Trophoblast cell (in vitro differentiated cells and primary cell): ENCODE measurements around the gene DYNC2H1.
A peak's percentile ranks its signal among the peaks of the same experiment; 100 is the strongest.

Source experiments
- DNase-seq, 2 donors: peaks; one replicate each; pipeline ENCODE4 v3.0.0-alpha.2; 2016
- H2AFZ ChIP-seq: 2 replicates; pipeline ENCODE4 v1.6.1; 2013; ENCODE audit warnings: low read length, moderate library complexity, mild to moderate bottlenecking; ENCODE audit not compliant: insufficient read depth, poor library complexity
- H2AK5ac ChIP-seq: 2 replicates; pipeline ENCODE4 v1.6.1; 2013; ENCODE audit warnings: mild to moderate bottlenecking, low read length
- H2BK120ac ChIP-seq: 2 replicates; pipeline ENCODE4 v1.6.1; 2013; ENCODE audit warnings: low read length, mild to moderate bottlenecking, moderate library complexity; ENCODE audit not compliant: insufficient read depth, poor library complexity
- H2BK12ac ChIP-seq: 2 replicates; pipeline ENCODE4 v1.6.1; 2013; ENCODE audit warnings: mild to moderate bottlenecking, low read length, moderate library complexity
- H2BK5ac ChIP-seq: 2 replicates; pipeline ENCODE4 v1.6.1; 2013; ENCODE audit warnings: low read length, low read depth, moderate library complexity, mild to moderate bottlenecking; ENCODE audit not compliant: poor library complexity
- H3K14ac ChIP-seq: 2 replicates; pipeline ENCODE4 v1.6.1; 2013; ENCODE audit warnings: mild to moderate bottlenecking, low read length
- H3K18ac ChIP-seq: 2 replicates; pipeline ENCODE4 v1.6.1; 2013; ENCODE audit warnings: mild to moderate bottlenecking, low read length
- H3K23ac ChIP-seq: 2 replicates; pipeline ENCODE4 v1.6.1; 2013; ENCODE audit warnings: low read length
- H3K27ac ChIP-seq: 2 replicates; pipeline ENCODE4 v1.5.1; 2013; ENCODE audit warnings: low read depth, mild to moderate bottlenecking, inconsistent platforms, low read length, moderate library complexity
- H3K27me3 ChIP-seq: 2 replicates; pipeline ENCODE4 v1.6.1; 2013; ENCODE audit warnings: inconsistent platforms, mild to moderate bottlenecking, low read length, moderate library complexity; ENCODE audit not compliant: insufficient read depth
- H3K36me3 ChIP-seq, 2 experiments: 1 replicate in 1 of 2; 2 replicates in 1 of 2; pipeline ENCODE4 v1.6.1; 2013; ENCODE audit warnings: low read length in 2 of 2, mild to moderate bottlenecking in 2 of 2, moderate library complexity in 1 of 2; ENCODE audit not compliant: insufficient read depth in 2 of 2, control insufficient read depth in 1 of 2
- H3K4ac ChIP-seq: 2 replicates; pipeline ENCODE4 v1.6.1; 2013; ENCODE audit warnings: low read depth, mild to moderate bottlenecking, low read length, moderate library complexity
- H3K4me1 ChIP-seq, 2 experiments: 1 replicate in 1 of 2; 2 replicates in 1 of 2; pipeline ENCODE4 v1.6.1; 2013; ENCODE audit warnings: low read length in 2 of 2, mild to moderate bottlenecking in 2 of 2, moderate library complexity in 1 of 2; ENCODE audit not compliant: insufficient read depth in 2 of 2, control insufficient read depth in 1 of 2
- H3K4me2 ChIP-seq: 2 replicates; pipeline ENCODE4 v1.6.1; 2013; ENCODE audit warnings: inconsistent platforms, mild to moderate bottlenecking, low read length, moderate library complexity
- H3K4me3 ChIP-seq: 2 replicates; pipeline ENCODE4 v1.5.1; 2013; ENCODE audit warnings: mild to moderate bottlenecking, low read depth, low read length, inconsistent platforms
- H3K79me1 ChIP-seq: one replicate; pipeline ENCODE4 v1.6.1; 2013; ENCODE audit warnings: low read length
- H3K79me2 ChIP-seq: 2 replicates; pipeline ENCODE4 v1.6.1; 2013; ENCODE audit warnings: low read length, mild to moderate bottlenecking; ENCODE audit not compliant: control insufficient read depth, insufficient read depth, poor library complexity
- H3K9ac ChIP-seq: 2 replicates; pipeline ENCODE4 v1.6.1; 2013; ENCODE audit warnings: mild to moderate bottlenecking, low read length
- H3K9me3 ChIP-seq: 2 replicates; pipeline ENCODE4 v1.6.1; 2013; ENCODE audit warnings: low read depth, mild to moderate bottlenecking, control low read depth, inconsistent platforms, low read length; ENCODE audit not compliant: insufficient read depth
- H4K12ac ChIP-seq: 2 replicates; pipeline ENCODE4 v1.6.1; 2013; ENCODE audit warnings: low read depth, mild to moderate bottlenecking, low read length, moderate library complexity
- H4K8ac ChIP-seq: 2 replicates; pipeline ENCODE4 v1.6.1; 2013; ENCODE audit warnings: low read depth, mild to moderate bottlenecking, low read length, moderate library complexity
- H4K91ac ChIP-seq: one replicate; pipeline ENCODE4 v1.6.1; 2013; ENCODE audit warnings: low read depth, mild to moderate bottlenecking, low read length, moderate library complexity
- WGBS: extraction: QIAGEN DNeasy Blood & Tissue Kit; methylation state at CpG from one replicate; pipeline ENCODE4 v1.1.7; 2013; ENCODE audit warnings: missing lambda C conversion rate; ENCODE audit not compliant: insufficient read length, insufficient coverage; ENCODE audit errors: extremely low coverage; 5-methylcytosine and 5-hydroxymethylcytosine counted together

DYNC2H1 gene

GRCh38 chr11:103487113-103487512 lies 377.9 kb downstream of the DYNC2H1 start:
- Histone ChIP-seq H3K9me3 (no peaks in the 10 kb centered on the region), H3K4me2 (no peak overlapping the region), H4K12ac (no peak overlapping the region), H3K18ac (no peak overlapping the region), H3K23ac (no peak overlapping the region), H2BK5ac (no peak overlapping the region), H3K27ac (no peak overlapping the region), H2AFZ (no peak overlapping the region), H2BK120ac (no peak overlapping the region), H3K79me1 (peaks cover 2% of the 10 kb centered on the region), H3K9ac (no peak overlapping the region), H3K36me3 (peaks cover 0 to 2% of the 10 kb centered on the region in 2 experiments), H3K4ac (no peak overlapping the region), H3K4me1 (peaks cover 3% of the 10 kb centered on the region in 2 experiments), H3K79me2 (no peaks in the 10 kb centered on the region), H4K91ac (no peak overlapping the region), H2AK5ac (no peak overlapping the region), H3K4me3 (no peak overlapping the region), H2BK12ac (no peak overlapping the region), H4K8ac (no peak overlapping the region), H3K27me3 (no peaks in the 10 kb centered on the region), H3K14ac (no peak overlapping the region)
- WGBS, result no CpG with 5 or more reads among the region's 4 CpGs
- DNase-seq, result no peak

DNA sequence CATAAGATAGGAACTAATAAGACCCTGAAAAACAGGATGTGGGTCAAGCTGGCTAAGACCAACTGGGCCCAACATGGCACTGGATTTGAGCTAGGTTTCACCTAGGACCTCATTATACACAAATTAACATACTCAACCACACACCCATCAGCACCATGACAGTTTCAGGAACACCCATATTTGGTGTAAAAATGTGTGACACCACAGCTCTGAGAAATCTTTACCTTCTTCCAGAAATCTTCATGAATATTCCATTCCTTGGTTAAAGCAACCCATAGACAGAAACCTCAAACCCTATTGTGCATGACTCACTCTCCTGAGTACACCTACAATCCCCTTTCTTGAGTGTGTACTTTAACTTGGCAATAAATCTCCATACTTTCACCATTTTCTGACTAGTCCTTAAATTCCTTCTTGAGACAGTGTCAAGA lies 378.8 kb downstream of the DYNC2H1 start:
- no peak for DNase-seq
- Histone ChIP-seq H3K9ac (no peak overlapping the region), H4K91ac (no peak overlapping the region), H3K27ac (no peak overlapping the region), H3K14ac (no peak overlapping the region), H2BK5ac (no peak overlapping the region), H3K36me3 (peaks cover 0 to 2% of the 10 kb centered on the region in 2 experiments), H2BK120ac (no peak overlapping the region), H3K79me1 (peaks cover 2% of the 10 kb centered on the region), H4K8ac (no peak overlapping the region), H3K9me3 (no peaks in the 10 kb centered on the region), H2BK12ac (no peak overlapping the region), H2AFZ (no peak overlapping the region), H3K27me3 (no peaks in the 10 kb centered on the region), H2AK5ac (no peak overlapping the region), H3K4ac (no peak overlapping the region), H3K4me1 (peaks cover 3 to 8% of the 10 kb centered on the region in 2 experiments), H3K4me3 (no peak overlapping the region), H3K4me2 (no peak overlapping the region), H4K12ac (no peak overlapping the region), H3K18ac (no peak overlapping the region), H3K23ac (no peak overlapping the region), H3K79me2 (no peaks in the 10 kb centered on the region)

- H3K4ac ChIP-seq, result no peak overlapping the region
- no peak overlapping the region for H4K91ac ChIP-seq
- no peak overlapping the region for H2BK5ac ChIP-seq
- no CpG with 5 or more reads among the region's 2 CpGs for WGBS
- no peaks in the 10 kb centered on the region for H3K79me2 ChIP-seq
- H2BK12ac ChIP-seq, result no peak overlapping the region
- no peak overlapping the region for H3K18ac ChIP-seq
- DNase-seq, result no peak
- H3K79me1 ChIP-seq, result peaks cover 2% of the 10 kb centered on the region
- H3K23ac ChIP-seq, result no peak overlapping the region
- H4K8ac ChIP-seq, result no peak overlapping the region
- H3K4me3 ChIP-seq, result no peak overlapping the region
- H2BK120ac ChIP-seq, result no peak overlapping the region
- no peak overlapping the region for H4K12ac ChIP-seq
- no peak overlapping the region for H2AFZ ChIP-seq
- H3K9ac ChIP-seq, result no peak overlapping the region
- H3K27ac ChIP-seq, result no peak overlapping the region
- no peak overlapping the region for H3K14ac ChIP-seq
- no peak overlapping the region for H2AK5ac ChIP-seq
- no peaks in the 10 kb centered on the region for H3K9me3 ChIP-seq
- no peaks in the 10 kb centered on the region for H3K27me3 ChIP-seq
- H3K4me1 ChIP-seq, result peaks cover 3 to 9% of the 10 kb centered on the region in 2 experiments
- peaks cover 0 to 2% of the 10 kb centered on the region in 2 experiments for H3K36me3 ChIP-seq
- no peak overlapping the region for H3K4me2 ChIP-seq
These were observed 379.4 kb downstream of the DYNC2H1 start for GRCh38 chr11:103488579-103488978.

GRCh38 chr11:103491777-103492176 lies 382.6 kb downstream of the DYNC2H1 start:
- no peak overlapping the region for H3K4me2 ChIP-seq
- no peak overlapping the region for H3K27ac ChIP-seq
- no peak overlapping the region for H4K91ac ChIP-seq
- no peak overlapping the region for H3K23ac ChIP-seq
- H3K79me2 ChIP-seq, result no peaks in the 10 kb centered on the region
- no peak overlapping the region for H2BK12ac ChIP-seq
- no peak overlapping the region for H3K18ac ChIP-seq
- no peak overlapping the region for H3K4ac ChIP-seq
- peak overlapping the region; percentile 56 for H2AFZ ChIP-seq
- DNase-seq, result peak in 1 of 2 donors; percentile 36
- H4K8ac ChIP-seq, result no peak overlapping the region
- H3K36me3 ChIP-seq, result peaks cover 0 to 2% of the 10 kb centered on the region in 2 experiments
- WGBS, result no CpG with 5 or more reads among the region's 2 CpGs
- peaks cover 4% of the 10 kb centered on the region for H3K79me1 ChIP-seq
- H3K4me1 ChIP-seq, result peaks cover 6 to 15% of the 10 kb centered on the region in 2 experiments
- no peak overlapping the region for H3K14ac ChIP-seq
- H2BK120ac ChIP-seq, result peak overlapping the region; percentile 45
- no peak overlapping the region for H4K12ac ChIP-seq
- no peak overlapping the region for H2AK5ac ChIP-seq
- H2BK5ac ChIP-seq, result peak overlapping the region; percentile 28
- no peak overlapping the region for H3K9ac ChIP-seq
- H3K4me3 ChIP-seq, result no peak overlapping the region
- no peaks in the 10 kb centered on the region for H3K27me3 ChIP-seq
- H3K9me3 ChIP-seq, result no peaks in the 10 kb centered on the region
